CD4-positive, alpha-beta T cell (primary cell): ENCODE measurements around the gene CHGA. TPM values are rescaled to one million over a fixed set of nuclear protein-coding genes. Genes with fewer than 3 reads are reported as not detected.

ENCODE experiments used
- ATAC-seq: fragments of 200-7000 bp; cut with Tn5 transposase; one replicate; pipeline ENCODE4 v1.10.0; 2022; ENCODE audit warnings: mild to moderate bottlenecking; ENCODE audit not compliant: poor library complexity
- CTCF ChIA-PET: fragments of 350-600 bp; sonication (Branson Sonifier 250); formaldehyde crosslinking; loops from one replicate; lab custom pipeline; 2021; ENCODE audit warnings: antibody characterized with exemption, inconsistent platforms; lab: Charles Lee
- POLR2A ChIA-PET: fragments of 350-600 bp; sonication (Branson Sonifier 250); formaldehyde crosslinking; loops from one replicate; lab custom pipeline; 2021; ENCODE audit warnings: antibody characterized with exemption, inconsistent platforms; lab: Charles Lee
- DNase-seq, 14 experiments: peaks; one replicate each; pipeline ENCODE4 v3.0.0-alpha.2; 2013 to 2020; ENCODE audit warnings: mixed read lengths in 2 of 14
- H3K27ac ChIP-seq, 2 donors: one replicate each; pipeline versions ENCODE4 v1.5.1 to v1.7.0; 2013; ENCODE audit warnings: low read length in 2 of 2, low read depth in 1 of 2, mild to moderate bottlenecking in 1 of 2
- H3K27me3 ChIP-seq, 2 experiments: 1 replicate in 1 of 2; 2 replicates in 1 of 2; pipeline versions ENCODE4 v1.6.1 to v1.7.0; 2013; ENCODE audit warnings: low read length in 2 of 2, control low read depth in 1 of 2, mild to moderate bottlenecking in 1 of 2, moderate library complexity in 1 of 2; ENCODE audit not compliant: insufficient read depth in 2 of 2, control insufficient read depth in 1 of 2
- H3K36me3 ChIP-seq: one replicate; pipeline ENCODE4 v1.6.1; 2013; ENCODE audit warnings: low read length, control low read depth; ENCODE audit not compliant: insufficient read depth
- H3K4me1 ChIP-seq: one replicate; pipeline ENCODE4 v1.6.1; 2013; ENCODE audit warnings: low read length, control low read depth; ENCODE audit not compliant: insufficient read depth
- H3K4me3 ChIP-seq: one replicate; pipeline ENCODE4 v1.5.1; 2013; ENCODE audit warnings: mild to moderate bottlenecking, low read length, moderate library complexity
- H3K9me3 ChIP-seq, 2 experiments: 1 replicate in 1 of 2; 2 replicates in 1 of 2; pipeline versions ENCODE4 v1.6.1 to v1.7.0; 2013; ENCODE audit warnings: low read length in 2 of 2, mild to moderate bottlenecking in 2 of 2, control low read depth in 1 of 2, moderate library complexity in 1 of 2; ENCODE audit not compliant: control insufficient read depth in 1 of 2, insufficient read depth in 1 of 2
- H3K27ac Mint-ChIP-seq: one replicate; pipeline ENCODE4 v1.8.0; 2020; ENCODE audit warnings: mixed read lengths
- H3K27me3 Mint-ChIP-seq: one replicate; pipeline ENCODE4 v1.8.0; 2021; ENCODE audit warnings: mixed read lengths
- H3K36me3 Mint-ChIP-seq: one replicate; pipeline ENCODE4 v1.8.0; 2021; ENCODE audit warnings: low read depth, mixed read lengths
- H3K4me1 Mint-ChIP-seq: one replicate; pipeline ENCODE4 v1.8.0; 2021; ENCODE audit warnings: low read depth, mixed read lengths
- H3K4me3 Mint-ChIP-seq: one replicate; pipeline ENCODE4 v1.8.0; 2020; ENCODE audit warnings: mild to moderate bottlenecking, mixed read lengths
- H3K9me3 Mint-ChIP-seq: one replicate; pipeline ENCODE4 v1.8.0; 2020; ENCODE audit warnings: mixed read lengths
- intact Hi-C, 2 experiments: fragments of 100-400 bp; cut with DNase I in 1 of 2; cut with micrococcal nuclease in 1 of 2; formaldehyde crosslinking; loops; one replicate each; pipeline versions ENCODE4 v1.15.1 to v1.9.0; 2023 to 2025; cut with DNase I, micrococcal nuclease
- total RNA-seq, 174 experiments: library from RNA in 2 of 174; stranded (reverse) in 2 of 174; gene quantifications; one replicate each; pipeline ENCODE4 v1.2.3 and lab custom pipeline; 2021 to 2026
- TF ChIP-seq, protein P1 (sequence below): fragments of 200-600 bp; IDR thresholded peaks from one replicate; pipeline ENCODE4 v1.8.0; 2022; ENCODE audit warnings: antibody characterized with exemption, mild to moderate bottlenecking

The CHGA gene
- total RNA-seq, 2 experiments from 2014 or later, result not detected

DNA sequence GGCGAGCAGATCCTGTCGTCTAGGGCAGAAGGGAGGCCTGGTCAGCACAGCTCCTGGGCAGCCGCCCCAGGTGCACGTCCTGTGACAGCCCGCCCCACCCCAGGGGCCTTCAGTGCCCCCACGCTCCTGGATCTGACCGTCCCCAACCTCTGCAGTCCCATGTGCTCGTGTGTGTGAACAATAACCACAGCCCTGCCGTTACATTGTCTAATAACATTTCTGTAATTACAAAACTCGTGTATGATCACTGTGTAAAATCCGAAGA lies 39.8 kb downstream of the CHGA start:
- intact Hi-C loops, result no loop called here
- Mint-ChIP-seq H3K36me3 (peaks cover 29% of the 10 kb centered on the region), H3K9me3 (no peaks in the 10 kb centered on the region), H3K27ac (no peak overlapping the region), H3K27me3 (no peaks in the 10 kb centered on the region), H3K4me1 (no peaks in the 10 kb centered on the region), H3K4me3 (no peak overlapping the region)
- Histone ChIP-seq H3K4me3 (no peak overlapping the region), H3K36me3 (peaks cover 31% of the 10 kb centered on the region), H3K9me3 (no peaks in the 10 kb centered on the region), H3K27me3 (no peaks in the 10 kb centered on the region), H3K4me1 (no peaks in the 10 kb centered on the region), H3K27ac (no peak overlapping the region)
- POLR2A ChIA-PET, result no interaction called here
- CTCF ChIA-PET, result interaction anchor here (0.5 to 1.5 kb wide), 2 partner anchors 11 to 177 kb away, joined by 3 read pairs; no protein-coding TSS in a partner anchor
- TF ChIP-seq, protein P1, sequence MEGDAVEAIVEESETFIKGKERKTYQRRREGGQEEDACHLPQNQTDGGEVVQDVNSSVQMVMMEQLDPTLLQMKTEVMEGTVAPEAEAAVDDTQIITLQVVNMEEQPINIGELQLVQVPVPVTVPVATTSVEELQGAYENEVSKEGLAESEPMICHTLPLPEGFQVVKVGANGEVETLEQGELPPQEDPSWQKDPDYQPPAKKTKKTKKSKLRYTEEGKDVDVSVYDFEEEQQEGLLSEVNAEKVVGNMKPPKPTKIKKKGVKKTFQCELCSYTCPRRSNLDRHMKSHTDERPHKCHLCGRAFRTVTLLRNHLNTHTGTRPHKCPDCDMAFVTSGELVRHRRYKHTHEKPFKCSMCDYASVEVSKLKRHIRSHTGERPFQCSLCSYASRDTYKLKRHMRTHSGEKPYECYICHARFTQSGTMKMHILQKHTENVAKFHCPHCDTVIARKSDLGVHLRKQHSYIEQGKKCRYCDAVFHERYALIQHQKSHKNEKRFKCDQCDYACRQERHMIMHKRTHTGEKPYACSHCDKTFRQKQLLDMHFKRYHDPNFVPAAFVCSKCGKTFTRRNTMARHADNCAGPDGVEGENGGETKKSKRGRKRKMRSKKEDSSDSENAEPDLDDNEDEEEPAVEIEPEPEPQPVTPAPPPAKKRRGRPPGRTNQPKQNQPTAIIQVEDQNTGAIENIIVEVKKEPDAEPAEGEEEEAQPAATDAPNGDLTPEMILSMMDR, result no peak
- DNase-seq (no peak), ATAC-seq (no peak)

DNA sequence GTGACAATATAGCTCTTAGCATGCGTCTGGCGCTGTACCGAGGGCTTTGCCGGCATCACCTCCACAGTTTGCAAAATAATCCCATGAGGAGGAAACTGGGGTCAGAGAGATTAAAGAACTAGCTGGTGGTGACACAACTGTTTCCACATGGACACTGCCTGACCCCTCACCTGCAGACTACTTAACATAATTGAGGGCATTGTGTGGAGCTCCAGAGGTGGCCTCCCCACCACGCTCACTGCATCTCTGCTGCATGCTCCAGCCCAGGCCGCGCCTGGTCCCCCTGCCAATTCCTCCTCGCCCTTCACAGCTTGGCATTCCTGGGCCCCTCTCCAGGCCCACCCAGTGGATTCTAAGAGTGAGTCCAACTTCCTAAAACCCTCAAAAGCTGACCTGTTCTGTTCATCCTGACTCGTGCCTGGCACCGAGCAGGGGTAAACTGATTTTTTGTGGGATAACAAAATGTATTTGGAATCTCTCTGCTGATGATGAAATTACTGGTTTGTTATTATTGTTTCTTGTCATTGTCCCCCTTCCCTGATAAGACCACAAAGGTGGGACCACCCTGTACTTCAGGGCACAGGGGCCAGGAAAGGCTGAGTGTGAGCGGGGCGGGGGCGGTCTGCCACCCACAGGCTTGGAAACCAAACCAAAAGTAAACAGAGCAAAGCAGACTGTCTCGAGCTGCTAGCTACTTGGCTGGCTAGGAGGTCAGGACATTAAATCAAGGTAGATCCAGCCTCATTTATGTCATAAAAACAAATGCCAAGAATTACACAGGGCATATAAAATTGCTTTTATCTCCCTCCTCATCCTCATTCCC lies 40.6 kb downstream of the CHGA start:
- H3K36me3 ChIP-seq, result peaks cover 24% of the 10 kb centered on the region
- ATAC-seq, result no peak
- H3K27ac Mint-ChIP-seq, result no peak overlapping the region

DNA sequence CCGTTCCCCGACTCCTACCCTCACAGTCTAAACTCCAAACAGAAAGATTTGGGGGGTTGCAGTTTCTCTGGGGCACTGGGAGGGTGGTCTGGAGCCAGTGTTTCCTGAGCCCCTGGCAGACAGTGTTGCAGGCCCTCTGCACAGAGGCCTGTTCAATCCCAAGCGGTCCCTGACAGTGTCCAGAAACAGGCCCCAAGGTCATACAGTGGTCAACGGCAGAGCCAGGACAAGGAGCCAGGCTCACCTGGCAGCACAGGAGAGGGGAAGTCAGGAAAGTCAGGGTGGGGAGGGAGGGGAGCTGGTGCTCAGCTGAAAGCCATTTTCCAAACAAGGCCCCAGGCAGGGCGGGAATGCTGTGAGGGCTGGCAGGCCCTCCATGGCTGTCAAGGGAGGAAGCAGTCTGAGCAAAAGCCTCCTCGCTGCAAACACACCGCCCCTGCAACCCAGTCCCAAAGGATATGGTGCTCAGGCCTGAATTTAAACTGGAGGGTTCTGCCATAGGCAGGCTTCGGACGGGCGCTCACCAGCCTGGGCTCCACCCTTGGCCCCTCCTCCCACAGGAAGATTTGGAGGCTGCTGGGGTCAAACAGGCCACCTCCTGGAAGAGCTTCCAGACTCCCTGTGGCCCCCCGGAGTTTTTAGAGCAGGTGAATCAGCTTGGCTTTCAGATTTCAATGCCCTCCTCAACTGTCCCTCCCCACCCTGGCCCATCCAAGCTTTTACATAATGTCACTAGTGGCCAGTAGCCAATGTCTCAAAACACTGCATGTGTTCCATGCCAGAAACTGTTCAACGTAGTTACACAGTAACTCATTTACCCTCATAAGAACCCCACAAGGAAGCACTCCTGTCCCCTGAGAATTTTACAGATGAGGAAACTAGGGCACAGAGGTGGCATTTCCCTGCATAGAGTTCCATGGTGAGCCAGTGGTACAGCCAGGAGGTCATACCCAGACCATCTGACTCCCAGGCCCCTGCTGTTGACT lies 41.5 kb downstream of the CHGA start:
- Mint-ChIP-seq H3K36me3 (peaks cover 20% of the 10 kb centered on the region), H3K27ac (no peak overlapping the region), H3K4me3 (no peak overlapping the region), H3K9me3 (no peaks in the 10 kb centered on the region), H3K27me3 (no peaks in the 10 kb centered on the region), H3K4me1 (no peaks in the 10 kb centered on the region)
- Histone ChIP-seq H3K4me1 (no peaks in the 10 kb centered on the region), H3K27ac (no peak overlapping the region), H3K4me3 (no peak overlapping the region), H3K9me3 (no peaks in the 10 kb centered on the region), H3K36me3 (peaks cover 20% of the 10 kb centered on the region), H3K27me3 (no peaks in the 10 kb centered on the region)
- ChIA-PET POLR2A (no interaction called here), CTCF (no interaction called here)
- no peak for DNase-seq
- TF ChIP-seq, protein P1, result no peak
- ATAC-seq, result no peak
- intact Hi-C loops, result no loop called here

More for the DNA sequence above, 40.6 kb downstream of the CHGA start:
- CTCF ChIA-PET, result interaction anchor here (1.5 kb wide), 1 partner anchor 11 kb away, joined by 3 read pairs; no protein-coding TSS in a partner anchor
- Histone ChIP-seq H3K27ac (no peak overlapping the region), H3K27me3 (no peaks in the 10 kb centered on the region), H3K4me3 (no peak overlapping the region), H3K4me1 (no peaks in the 10 kb centered on the region), H3K9me3 (no peaks in the 10 kb centered on the region)
- no peaks in the 10 kb centered on the region for H3K4me1 Mint-ChIP-seq
- no peak for DNase-seq
- peaks cover 21% of the 10 kb centered on the region for H3K36me3 Mint-ChIP-seq
- TF ChIP-seq, protein P1, result no peak
- no peaks in the 10 kb centered on the region for H3K9me3 Mint-ChIP-seq
- no peak overlapping the region for H3K4me3 Mint-ChIP-seq
- intact Hi-C loops, result no loop called here
- POLR2A ChIA-PET, result no interaction called here
- H3K27me3 Mint-ChIP-seq, result no peaks in the 10 kb centered on the region
